Smooth muscle cell (in vitro differentiated cells): Measurements from ENCODE around the gene JAKMIP2. TPM values are rescaled to one million over a fixed set of nuclear protein-coding genes. Genes with fewer than 3 reads are reported as not detected.

ENCODE experiments used
- DNase-seq: peaks from one replicate; lab custom pipeline; 2025; ENCODE audit not compliant: unreplicated experiment; lab: John Stamatoyannopoulos, UW
- H2AFZ ChIP-seq: fragments of 200-600 bp; sonication (generic); 2 replicates; pipeline ENCODE4 v1.6.0; 2016; ENCODE audit warnings: antibody characterized with exemption, low read depth, mild to moderate bottlenecking
- H3F3A ChIP-seq: fragments of 200-600 bp; sonication (generic); 2 replicates; pipeline ENCODE4 v1.6.0; 2017; ENCODE audit warnings: antibody characterized with exemption, low read depth
- H3K27ac ChIP-seq: fragments of 200-600 bp; sonication (generic); 2 replicates; pipeline ENCODE4 v1.5.1; 2016; ENCODE audit warnings: low read depth, mild to moderate bottlenecking
- H3K27me3 ChIP-seq: fragments of 200-600 bp; sonication (generic); 2 replicates; pipeline ENCODE4 v1.6.1; 2016; ENCODE audit warnings: low read depth, mild to moderate bottlenecking
- H3K36me3 ChIP-seq: fragments of 200-600 bp; sonication (generic); 2 replicates; pipeline ENCODE4 v1.5.1; 2016; ENCODE audit warnings: low read depth
- H3K4me1 ChIP-seq: fragments of 200-600 bp; sonication (generic); 2 replicates; pipeline ENCODE4 v1.5.1; 2016; ENCODE audit warnings: low read depth
- H3K4me2 ChIP-seq: fragments of 200-600 bp; sonication (generic); 2 replicates; pipeline ENCODE4 v1.6.0; 2016; ENCODE audit warnings: mild to moderate bottlenecking
- H3K4me3 ChIP-seq: fragments of 200-600 bp; sonication (generic); 2 replicates; pipeline ENCODE4 v1.5.1; 2016; ENCODE audit warnings: mild to moderate bottlenecking
- H3K79me2 ChIP-seq: fragments of 200-600 bp; sonication (generic); 2 replicates; pipeline ENCODE4 v1.6.0; 2016; ENCODE audit warnings: low read depth, mild to moderate bottlenecking
- H3K9ac ChIP-seq: fragments of 200-600 bp; sonication (generic); 2 replicates; pipeline ENCODE4 v1.6.0; 2016; ENCODE audit warnings: low read depth
- H3K9me3 ChIP-seq: fragments of 200-600 bp; sonication (generic); replicated peaks from 2 replicates; pipeline ENCODE4 v1.5.1; 2016; ENCODE audit warnings: low read depth
- H4K20me1 ChIP-seq: fragments of 200-600 bp; sonication (generic); 2 replicates; pipeline ENCODE4 v1.6.0; 2016; ENCODE audit warnings: low read depth
- WGBS: methylation state at CpG from one replicate; pipeline ENCODE4 v1.1.7; 2016; ENCODE audit warnings: low lambda C conversion rate; 5-methylcytosine and 5-hydroxymethylcytosine counted together
- polyA plus RNA-seq: library from polyadenylated mRNA; unstranded; fragments of >200 nt; fragmentation: Nextera tagmentation; extraction: Ambion mirVana; gene quantifications from 2 replicates; pipeline ENCODE4 v1.2.1, GENCODE V29; 2016
- total RNA-seq: library from RNA; depleted of rRNA; stranded (reverse); fragments of >200 nt; gene quantifications from 2 replicates; pipeline ENCODE4 v1.2.3, GENCODE V29; 2014
- TF ChIP-seq, protein P1 (sequence below): fragments of 200-600 bp; sonication (generic); IDR thresholded peaks from 2 replicates; pipeline ENCODE4 v1.5.1; 2017; ENCODE audit warnings: borderline replicate concordance, mild to moderate bottlenecking, antibody characterized with exemption; ENCODE audit not compliant: insufficient read depth, poor library complexity, severe bottlenecking

Gene JAKMIP2
- total and polyA plus RNA-seq, 2 experiments from 2014 or later: 2.9 to 7.6 TPM

- no peak overlapping the region for H3K4me3 ChIP-seq
- TF ChIP-seq, protein P1, sequence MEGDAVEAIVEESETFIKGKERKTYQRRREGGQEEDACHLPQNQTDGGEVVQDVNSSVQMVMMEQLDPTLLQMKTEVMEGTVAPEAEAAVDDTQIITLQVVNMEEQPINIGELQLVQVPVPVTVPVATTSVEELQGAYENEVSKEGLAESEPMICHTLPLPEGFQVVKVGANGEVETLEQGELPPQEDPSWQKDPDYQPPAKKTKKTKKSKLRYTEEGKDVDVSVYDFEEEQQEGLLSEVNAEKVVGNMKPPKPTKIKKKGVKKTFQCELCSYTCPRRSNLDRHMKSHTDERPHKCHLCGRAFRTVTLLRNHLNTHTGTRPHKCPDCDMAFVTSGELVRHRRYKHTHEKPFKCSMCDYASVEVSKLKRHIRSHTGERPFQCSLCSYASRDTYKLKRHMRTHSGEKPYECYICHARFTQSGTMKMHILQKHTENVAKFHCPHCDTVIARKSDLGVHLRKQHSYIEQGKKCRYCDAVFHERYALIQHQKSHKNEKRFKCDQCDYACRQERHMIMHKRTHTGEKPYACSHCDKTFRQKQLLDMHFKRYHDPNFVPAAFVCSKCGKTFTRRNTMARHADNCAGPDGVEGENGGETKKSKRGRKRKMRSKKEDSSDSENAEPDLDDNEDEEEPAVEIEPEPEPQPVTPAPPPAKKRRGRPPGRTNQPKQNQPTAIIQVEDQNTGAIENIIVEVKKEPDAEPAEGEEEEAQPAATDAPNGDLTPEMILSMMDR: no peak
- no peak overlapping the region for H3K4me2 ChIP-seq
- DNase-seq: no peak
- H3K27me3 ChIP-seq: no peaks in the 10 kb centered on the region
- no peaks in the 10 kb centered on the region for H3K79me2 ChIP-seq
- no peak overlapping the region for H3K9ac ChIP-seq
- 66% methylated on average over 2 of the region's 2 CpGs for WGBS
- no peaks in the 10 kb centered on the region for H3F3A ChIP-seq
- no peaks in the 10 kb centered on the region for H4K20me1 ChIP-seq
- no peak overlapping the region for H2AFZ ChIP-seq
- H3K36me3 ChIP-seq: no peaks in the 10 kb centered on the region
- no peaks in the 10 kb centered on the region for H3K9me3 ChIP-seq
- H3K27ac ChIP-seq: no peak overlapping the region
- no peaks in the 10 kb centered on the region for H3K4me1 ChIP-seq
Measured at GRCh38 chr5:147760086-147760875, 22.2 kb downstream of the JAKMIP2 start.

GRCh38 chr5:147759441-147759840, 23.1 kb downstream of the JAKMIP2 start:
- no peaks in the 10 kb centered on the region for H4K20me1 ChIP-seq
- DNase-seq: no peak
- 77% methylated on average over 1 of the region's 1 CpG for WGBS
- no peaks in the 10 kb centered on the region for H3K27me3 ChIP-seq
- no peak overlapping the region for H3K9ac ChIP-seq
- H2AFZ ChIP-seq: no peak overlapping the region
- H3K4me2 ChIP-seq: no peak overlapping the region
- no peaks in the 10 kb centered on the region for H3K4me1 ChIP-seq
- no peaks in the 10 kb centered on the region for H3K9me3 ChIP-seq
- H3K36me3 ChIP-seq: no peaks in the 10 kb centered on the region
- no peak overlapping the region for H3K4me3 ChIP-seq
- no peak overlapping the region for H3K27ac ChIP-seq
- no peaks in the 10 kb centered on the region for H3F3A ChIP-seq
- no peaks in the 10 kb centered on the region for H3K79me2 ChIP-seq
- TF ChIP-seq, protein P1: no peak

DNA sequence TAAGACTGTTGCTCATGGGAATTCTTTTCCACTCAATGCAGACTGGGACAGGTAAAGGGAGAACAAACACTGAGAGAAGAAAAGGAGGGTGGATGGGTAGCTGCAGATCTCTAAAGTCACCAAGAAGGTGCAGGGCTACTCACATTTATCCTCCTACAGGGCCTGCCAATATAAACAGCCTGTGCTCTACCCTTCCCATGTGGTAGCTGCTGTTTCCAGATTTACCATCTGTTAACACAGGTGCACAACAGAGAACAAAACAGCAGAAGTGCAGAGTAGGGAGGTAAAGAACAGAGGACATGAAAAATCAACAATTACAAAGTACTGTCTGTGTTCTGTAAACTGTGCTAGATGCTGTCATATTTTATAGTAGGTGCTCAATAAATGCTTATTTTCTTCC, 26.0 kb downstream of the JAKMIP2 start:
- no peak overlapping the region for H3K4me2 ChIP-seq
- no peak overlapping the region for H3K27ac ChIP-seq
- H4K20me1 ChIP-seq: no peaks in the 10 kb centered on the region
- H3K4me3 ChIP-seq: no peak overlapping the region
- H3F3A ChIP-seq: no peaks in the 10 kb centered on the region
- H3K4me1 ChIP-seq: peaks cover 11% of the 10 kb centered on the region
- TF ChIP-seq, protein P1: no peak
- no peak overlapping the region for H3K9ac ChIP-seq
- no peaks in the 10 kb centered on the region for H3K79me2 ChIP-seq
- H3K27me3 ChIP-seq: no peaks in the 10 kb centered on the region
- no peak overlapping the region for H2AFZ ChIP-seq
- no peaks in the 10 kb centered on the region for H3K36me3 ChIP-seq
- H3K9me3 ChIP-seq: no peaks in the 10 kb centered on the region
- DNase-seq: no peak
